ENCODE measurements around the gene EFCAB12.
"Not testable (repeated sequence)": the region's sequence is repeated elsewhere in the genome, so short reads cannot be mapped to it uniquely, and the experiment has no call there.

The EFCAB12 gene

DNA sequence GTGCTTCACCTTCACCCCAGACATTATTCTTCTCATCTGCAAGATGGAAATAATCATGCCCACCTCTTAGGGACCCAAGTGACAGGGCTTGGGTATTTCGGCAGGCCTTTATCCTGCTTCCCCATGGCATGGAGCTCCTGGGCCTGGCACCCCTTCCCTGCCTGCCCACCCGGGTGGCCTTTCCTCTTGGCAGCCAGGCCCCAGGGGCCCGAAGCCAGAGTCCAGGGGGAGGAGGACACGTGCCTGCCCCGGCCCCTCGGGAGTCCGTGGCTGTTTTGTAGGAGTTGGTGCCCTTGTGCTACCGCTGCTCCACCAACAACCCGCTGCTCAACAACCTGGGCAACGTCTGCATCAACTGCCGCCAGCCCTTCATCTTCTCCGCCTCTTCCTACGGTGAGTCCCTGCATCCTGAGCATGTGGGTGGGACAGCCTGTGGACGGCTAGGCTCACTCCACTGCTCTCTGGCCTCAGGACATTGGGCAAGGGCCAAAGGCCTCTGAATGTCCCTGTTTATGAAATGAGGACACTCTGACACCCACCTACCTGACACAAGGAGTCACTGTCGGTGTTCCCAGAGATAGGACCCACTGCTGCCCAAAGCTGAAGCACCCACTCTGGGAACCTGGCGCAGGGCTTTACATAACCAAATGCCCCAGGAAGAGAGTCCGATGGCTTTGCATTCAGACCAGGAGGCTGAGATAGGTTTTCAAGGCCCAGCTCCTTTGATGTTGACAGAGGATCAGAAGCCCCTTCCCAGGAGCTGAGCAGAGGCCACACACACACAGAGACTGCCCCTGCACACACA, 34.5 kb downstream of the EFCAB12 start:
- not testable (repeated sequence) for DNase-seq (ENCODE audit: low spot score)

- DNase-seq (ENCODE audit: low spot score), result no peak
Observed at GRCh38 chr3:129393271-129393670, 35.2 kb downstream of the EFCAB12 start.

- DNase-seq (ENCODE audit: low spot score), result not testable (repeated sequence)
Observed at GRCh38 chr3:129392106-129392887, 36.1 kb downstream of the EFCAB12 start.

DNA sequence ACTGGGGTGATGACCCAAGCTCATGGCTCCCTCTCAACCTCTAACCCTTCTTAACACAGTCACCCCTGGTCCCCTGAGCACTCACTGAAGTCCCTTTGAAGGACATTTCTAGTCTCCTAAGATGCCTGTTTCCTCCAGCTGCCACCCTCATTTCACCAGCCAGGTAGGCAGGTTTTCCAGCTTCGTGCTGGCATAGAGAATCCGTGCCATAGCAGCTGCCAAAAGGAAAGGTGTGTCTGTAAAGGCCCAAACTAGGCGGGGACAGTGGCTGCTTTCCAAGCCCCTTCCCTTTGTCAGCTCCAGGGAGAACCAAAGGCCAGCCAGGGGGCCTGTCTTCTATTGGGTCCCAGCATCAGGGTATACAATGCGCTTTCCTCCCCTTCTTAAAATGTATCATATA, 36.9 kb downstream of the EFCAB12 start:
- not testable (repeated sequence) for DNase-seq (ENCODE audit: low spot score)

DNA sequence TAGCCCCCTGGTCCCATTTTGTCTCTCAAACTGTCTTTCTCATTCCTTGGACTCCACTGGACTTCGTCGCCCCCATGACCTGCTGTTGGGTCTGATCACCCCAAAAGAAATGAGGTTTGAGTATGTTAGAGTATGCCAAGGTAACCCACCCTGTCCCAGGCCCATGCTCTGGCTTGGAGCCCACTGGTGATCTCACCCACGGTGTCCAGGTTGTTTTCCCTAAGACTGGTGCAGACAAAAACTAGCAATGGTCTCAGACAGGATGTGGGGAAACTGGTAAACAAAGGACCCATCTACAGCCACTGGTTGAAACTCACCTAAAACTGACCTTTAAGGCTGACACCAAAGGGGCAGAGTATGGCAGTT, 38.9 kb downstream of the EFCAB12 start:
- no peak for DNase-seq (ENCODE audit: low spot score)

DNA sequence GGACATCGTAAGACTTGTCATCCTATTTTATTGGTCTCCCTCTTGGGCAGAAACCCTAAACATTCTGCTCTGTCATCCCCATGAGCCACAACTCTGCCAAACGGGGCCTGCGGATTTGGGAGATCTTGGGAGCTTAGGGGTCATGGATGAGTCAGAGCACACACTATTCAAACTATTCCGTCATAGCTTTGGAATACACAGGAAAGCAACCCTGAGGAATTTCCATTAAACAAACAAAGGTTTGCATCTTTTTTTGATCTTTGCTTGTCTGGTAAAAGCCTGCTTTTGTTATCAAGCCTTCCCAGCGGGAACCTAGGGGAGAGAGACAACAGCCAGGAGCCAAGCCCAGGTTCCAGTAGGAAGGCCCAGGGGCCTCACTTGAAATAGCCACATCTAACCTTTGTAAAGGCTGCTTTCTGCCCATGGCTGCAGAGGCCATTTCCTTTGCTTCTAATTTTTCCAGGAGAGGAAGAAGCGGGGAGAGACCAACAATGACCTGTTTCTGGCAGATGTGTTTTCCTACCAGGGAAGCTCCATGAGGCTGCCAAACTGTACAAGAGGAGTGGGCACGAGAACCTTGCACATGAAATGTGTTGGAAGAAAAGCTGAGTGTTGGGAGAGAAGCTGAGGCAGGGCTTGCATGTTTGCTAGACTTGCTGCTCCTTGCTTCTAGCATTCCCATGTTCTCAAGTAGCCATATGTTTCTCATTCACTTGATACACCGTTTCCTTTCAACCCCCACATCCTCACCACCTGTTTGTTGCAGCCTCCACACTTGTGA, 39.5 kb downstream of the EFCAB12 start:
- not testable (repeated sequence) for DNase-seq (ENCODE audit: low spot score)

- no peak for DNase-seq (ENCODE audit: low spot score)
Observed at GRCh38 chr3:129387487-129387886, 40.9 kb downstream of the EFCAB12 start.

GRCh38 chr3:129386984-129387383, 41.5 kb downstream of the EFCAB12 start:
- DNase-seq (ENCODE audit: low spot score), result peak; percentile 27

DNA sequence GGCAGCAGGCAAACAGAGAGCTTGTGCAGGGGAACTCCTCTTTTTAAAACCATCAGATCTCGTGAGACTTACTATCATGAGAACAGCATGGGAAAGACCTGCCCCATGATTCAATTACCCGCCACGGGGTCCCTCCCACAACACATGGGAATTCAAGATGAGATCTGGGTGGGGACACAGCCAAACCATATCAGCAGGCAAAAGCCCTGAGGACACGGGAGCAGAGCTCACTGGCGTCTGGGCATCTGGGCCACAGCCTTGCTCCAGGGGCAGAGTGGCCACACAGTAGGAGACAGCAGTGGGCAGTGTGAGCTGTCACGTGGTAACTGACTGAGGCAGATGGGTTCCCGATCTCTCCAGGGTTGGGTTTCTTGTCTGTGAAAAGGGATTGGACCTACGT, 42.9 kb downstream of the EFCAB12 start:
- DNase-seq (ENCODE audit: low spot score), result not testable (repeated sequence)

DNA sequence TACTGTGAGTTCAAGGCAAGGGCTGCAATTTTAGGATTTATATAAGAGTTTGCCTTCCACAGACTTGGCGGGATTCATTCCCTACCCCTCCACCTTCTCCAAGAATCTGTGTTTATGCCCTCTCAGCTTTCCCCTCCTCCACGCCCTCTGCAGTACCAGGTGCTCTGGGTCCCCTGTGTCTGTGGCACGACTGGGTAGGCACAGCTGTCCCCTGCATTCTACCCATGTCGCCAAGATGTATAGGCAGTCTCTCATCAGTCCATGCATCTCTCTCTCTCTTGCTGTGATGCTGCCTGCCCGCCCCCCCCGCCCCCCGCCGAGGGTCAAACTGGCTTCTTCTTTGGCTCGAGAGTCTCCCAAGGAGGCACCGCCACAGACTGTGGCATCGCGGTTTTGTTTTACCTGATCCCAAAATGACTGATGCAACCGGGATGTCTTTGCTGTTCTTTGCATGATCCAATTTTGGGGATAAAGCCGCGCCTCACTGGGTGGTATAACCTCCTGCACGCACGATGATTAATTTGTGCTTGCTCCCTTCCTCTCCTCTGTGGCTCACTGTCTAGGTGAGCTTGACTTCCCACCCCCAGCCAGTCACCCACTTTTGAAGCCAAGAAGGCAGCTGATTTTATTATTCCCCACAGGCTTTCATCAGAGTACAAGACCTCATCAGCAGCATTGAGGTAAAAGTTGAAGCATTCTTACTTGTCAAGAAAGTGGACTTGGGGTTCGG, 43.7 kb downstream of the EFCAB12 start:
- peak; percentile 30 for DNase-seq (ENCODE audit: low spot score)

GRCh38 chr3:129384103-129384502, 44.3 kb downstream of the EFCAB12 start:
- DNase-seq (ENCODE audit: low spot score), result not testable (repeated sequence)

DNA sequence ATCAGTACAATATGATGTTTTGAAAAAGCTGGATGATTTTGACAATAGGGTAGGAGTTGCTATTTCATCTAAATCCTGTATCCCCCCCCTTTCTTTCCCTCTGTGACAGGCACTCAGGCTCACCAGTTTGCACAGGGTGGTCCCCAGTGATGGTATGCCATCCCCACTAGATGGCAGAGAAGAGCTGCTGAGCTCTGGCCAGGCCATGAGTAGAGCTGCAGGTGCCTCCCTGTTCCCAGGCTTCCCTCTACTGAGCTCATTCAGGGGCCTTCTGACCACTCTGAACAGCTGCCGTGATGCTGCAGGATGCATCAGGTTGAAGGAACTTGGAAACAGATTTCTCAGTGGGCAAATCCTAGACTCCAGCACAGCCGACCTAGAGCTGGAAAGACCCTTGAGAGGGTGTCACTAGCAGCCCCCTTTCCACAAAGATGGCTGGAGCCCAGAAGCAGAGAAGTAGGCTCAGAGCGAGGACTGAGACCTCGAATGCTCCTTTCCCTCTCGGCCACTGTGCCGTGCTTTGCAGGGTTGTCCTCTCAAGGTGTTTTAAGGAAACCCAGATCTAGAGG, 45.1 kb downstream of the EFCAB12 start:
- DNase-seq (ENCODE audit: low spot score), result peak; percentile 34

DNA sequence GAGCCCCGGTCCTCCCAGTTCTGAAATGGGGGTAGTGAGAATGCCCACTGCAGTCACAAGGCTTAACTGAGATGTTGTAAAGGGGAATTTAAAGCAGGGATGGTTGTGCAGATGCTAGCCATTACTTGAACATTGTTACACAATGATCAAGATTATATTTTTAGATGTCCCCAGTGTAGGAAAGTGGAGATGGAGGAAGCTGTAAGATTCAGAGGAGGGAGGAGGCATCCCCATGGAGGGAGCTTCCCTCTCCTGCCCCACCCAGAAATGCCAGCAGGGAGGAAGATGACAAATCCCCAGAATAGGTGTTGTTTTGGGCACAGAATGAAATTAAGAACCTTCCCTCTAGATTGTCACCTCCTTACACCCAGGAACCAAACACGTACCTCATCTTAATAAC, 46.1 kb downstream of the EFCAB12 start:
- no peak for DNase-seq (ENCODE audit: low spot score)

DNA sequence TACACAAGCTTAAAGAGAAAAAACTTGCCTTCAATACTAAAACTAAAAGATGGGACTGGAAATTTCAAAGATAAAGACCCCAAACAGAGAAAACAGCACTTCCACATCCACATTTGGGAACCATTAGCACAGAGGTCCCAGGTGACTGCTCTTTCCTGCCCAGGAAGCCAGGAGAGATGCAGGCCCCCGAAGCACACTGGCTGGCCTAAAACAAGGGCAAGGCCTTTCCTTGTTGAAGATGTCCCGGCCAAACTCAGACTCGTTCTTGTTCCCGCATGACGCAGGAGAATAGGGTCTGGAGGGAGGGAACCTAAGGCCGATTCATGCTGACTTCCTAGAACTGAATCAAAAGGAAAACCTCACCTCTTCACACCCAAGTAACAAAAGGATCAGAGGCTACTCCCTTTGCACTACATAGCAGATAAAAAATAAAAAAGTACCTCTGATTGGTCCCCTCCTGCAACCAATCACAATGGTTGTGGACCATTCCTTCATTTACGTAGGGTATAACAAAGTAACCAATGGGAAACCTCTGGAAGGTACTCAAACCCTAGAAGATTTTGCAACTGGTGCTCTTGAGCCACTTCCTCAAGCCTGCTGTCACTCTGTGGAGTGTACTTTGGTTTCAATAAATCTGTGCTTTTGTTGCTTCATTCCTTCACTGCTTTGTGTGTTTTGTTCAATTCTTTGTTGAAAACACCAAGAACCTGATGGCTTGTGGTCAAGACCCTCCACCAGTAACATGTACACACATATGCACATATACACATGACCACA, 48.7 kb downstream of the EFCAB12 start:
- DNase-seq (ENCODE audit: low spot score), result no peak

- no peak for DNase-seq (ENCODE audit: low spot score)
Observed at GRCh38 chr3:129378949-129379348, 49.5 kb downstream of the EFCAB12 start.

DNA sequence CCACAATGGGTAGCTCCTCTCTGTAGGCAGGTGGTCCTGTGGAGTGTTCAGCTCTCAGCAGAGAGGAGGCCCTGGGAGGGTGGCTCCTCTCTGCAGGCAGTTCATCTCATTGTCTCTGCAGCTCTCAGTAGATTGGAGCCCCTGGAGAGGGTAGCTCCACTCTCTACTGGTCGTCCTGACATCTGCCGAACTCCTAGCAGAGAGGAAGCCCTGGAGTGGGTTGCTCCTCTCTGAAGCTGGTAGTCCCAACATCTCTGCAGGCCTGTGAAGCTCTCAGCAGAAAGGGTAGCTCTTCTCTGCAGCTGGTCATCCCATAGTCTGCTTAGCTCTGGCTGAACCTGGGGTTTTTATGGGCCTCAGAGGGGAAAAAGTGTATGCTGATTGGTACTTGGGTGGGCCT, 50.8 kb downstream of the EFCAB12 start:
- DNase-seq (ENCODE audit: low spot score), result no peak

GRCh38 chr3:129375099-129375498, 53.3 kb downstream of the EFCAB12 start:
- DNase-seq (ENCODE audit: low spot score), result no peak

DNA sequence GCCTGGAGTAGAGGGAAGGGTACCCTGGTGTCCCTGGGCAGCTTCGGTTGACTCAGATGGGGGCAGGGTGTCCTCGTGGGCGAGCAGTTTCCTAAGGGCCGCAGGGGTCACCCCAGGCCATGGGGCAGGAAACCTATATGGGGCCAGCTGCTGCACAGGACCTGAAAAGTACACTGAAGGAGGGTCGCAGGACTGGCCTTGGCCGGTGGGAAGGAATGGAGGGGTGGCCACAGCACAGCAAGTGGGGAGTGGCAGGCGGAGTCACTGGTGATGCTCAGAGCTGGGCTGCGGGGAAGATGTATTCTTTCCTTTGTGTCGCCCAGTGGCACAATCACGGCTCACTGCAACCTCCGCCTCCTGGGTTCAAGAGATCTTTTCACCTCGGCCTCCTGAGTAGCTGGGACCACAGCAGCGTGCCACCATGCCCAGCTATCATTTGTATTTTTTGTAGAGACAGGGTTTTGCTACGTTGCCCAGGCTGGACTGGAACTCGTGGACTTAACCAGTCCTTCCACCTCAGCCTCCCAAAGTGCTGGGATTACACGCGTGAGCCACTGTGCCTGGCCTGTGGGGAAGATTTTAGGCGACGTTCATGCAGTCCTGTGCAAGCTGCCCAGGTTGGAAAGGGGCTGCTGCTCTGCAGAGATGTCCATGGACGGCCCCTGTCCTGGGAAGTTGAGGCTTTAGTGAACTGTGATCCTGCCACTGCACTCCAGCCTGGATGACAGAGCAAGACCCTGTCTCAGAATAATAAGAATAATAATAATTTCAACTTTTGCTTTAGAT, 57.2 kb downstream of the EFCAB12 start:
- no peak for DNase-seq (ENCODE audit: low spot score)

DNA sequence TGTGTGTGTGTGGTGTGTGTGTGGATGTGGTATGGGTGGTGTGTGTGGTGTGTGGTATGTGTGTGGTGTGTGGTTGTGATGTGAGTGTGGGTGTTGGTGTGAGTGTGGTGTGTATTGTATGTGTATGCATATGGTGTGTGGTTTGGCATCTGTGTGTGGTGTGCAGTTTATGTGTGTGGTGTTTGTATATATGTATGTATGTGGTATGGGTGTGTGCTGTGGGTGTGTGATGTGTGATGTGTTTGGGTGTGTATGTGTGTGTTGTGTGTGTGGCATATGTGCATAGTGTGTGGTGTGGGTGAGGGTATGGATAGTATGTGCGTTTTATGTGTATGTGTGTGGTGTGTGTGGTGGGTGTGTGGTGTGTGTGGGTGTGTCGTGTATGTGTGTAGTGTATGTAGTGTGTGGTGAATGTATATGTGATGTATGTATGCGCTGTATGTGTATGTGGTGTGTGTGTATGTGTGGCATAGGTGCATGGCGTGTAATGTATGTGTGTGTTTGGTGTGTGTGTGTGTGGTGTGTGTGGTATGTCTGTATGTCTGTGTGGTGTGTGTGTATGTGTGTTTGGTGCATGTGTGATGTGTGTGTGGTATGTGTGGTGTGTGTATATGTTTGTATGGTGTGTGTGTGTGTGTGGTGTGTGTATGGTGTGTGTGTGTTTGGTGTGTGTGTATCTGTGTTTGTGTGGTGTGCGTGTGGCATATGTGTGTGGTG, 58.0 kb downstream of the EFCAB12 start:
- no peak for DNase-seq (ENCODE audit: low spot score)
